NCI-H187 treated with DMSO at 0.1 percent for 48 hours (cell line): ENCODE measurements around the gene GPC5.
"Not testable (repeated sequence)": the region's sequence is repeated elsewhere in the genome, so short reads cannot be mapped to it uniquely, and the experiment has no call there.

Experiments
- DNase-seq: peaks from one replicate; lab custom pipeline; 2025; lab: John Stamatoyannopoulos, UW

GPC5 gene

DNA sequence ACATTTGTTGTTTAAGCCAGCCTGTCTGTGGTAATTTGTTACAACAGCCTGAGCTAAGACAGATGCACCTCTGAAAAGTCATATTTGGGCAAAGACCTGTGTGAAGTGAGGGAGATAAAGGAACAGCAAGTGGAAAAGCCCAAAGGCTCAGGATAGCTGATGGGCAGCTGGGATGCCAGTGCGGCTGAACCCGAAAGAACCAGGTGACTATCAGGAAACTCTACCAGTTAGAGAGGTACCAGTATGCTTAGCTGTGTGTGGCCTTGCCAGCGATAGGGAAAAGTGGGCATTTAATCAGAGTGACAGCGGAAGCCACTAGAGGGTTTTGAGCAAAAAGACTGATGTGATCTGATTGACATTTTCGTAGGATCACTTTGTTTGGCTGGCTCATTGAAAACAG, 1063.4 kb downstream of the GPC5 start:
- DNase-seq: no peak

DNA sequence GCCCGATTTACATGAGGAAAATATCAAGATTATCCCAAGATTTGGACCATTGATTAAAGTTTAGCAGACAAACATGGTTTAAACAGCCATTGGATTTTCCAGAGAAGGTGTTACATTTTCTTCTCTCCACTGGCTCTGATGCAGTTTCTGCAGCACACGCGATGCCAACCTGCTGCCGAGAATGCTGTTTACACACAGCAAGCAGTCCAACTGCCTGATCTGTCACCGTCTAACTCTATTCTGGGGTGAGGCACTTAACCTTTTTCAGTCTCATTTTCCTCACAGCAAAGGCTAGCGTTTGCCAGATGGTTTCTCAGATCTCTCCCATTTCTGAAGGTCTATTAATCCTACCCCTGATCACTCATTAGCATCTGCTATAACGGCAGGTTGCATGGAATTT, 1064.7 kb downstream of the GPC5 start:
- DNase-seq: peak; percentile 35

DNA sequence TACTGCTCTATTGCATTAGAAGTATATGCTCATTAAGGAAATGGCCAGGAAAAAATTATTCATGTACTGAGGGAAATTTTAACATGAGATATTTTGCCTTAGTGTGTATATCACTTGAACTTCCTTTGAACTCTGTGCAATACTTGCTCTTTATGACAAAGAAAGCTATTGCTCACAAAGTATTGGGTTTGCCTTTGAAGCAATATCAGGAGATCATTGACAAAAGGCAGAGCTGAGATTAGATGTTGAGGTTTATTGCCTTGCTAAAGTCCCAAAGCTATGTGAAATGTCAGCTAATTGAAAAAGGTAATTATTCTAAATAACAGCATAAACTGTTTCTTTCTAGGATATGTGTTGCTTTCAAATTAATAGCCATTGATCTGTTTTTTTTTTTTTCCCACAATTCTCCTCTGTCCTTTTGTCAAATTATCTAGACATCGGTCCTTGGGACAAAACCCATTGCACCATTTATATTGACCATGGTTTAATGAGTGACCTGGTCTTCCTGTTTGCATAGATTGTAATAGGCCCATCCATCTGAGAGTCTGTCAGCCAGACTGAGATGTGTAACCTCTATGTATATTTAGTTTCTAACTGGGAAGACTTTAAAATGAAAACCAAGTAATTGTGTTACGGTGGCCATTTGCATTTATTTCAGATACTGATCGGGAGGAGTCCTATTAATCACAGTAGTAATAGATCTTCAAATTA, 1075.5 kb downstream of the GPC5 start:
- DNase-seq: no peak

DNA sequence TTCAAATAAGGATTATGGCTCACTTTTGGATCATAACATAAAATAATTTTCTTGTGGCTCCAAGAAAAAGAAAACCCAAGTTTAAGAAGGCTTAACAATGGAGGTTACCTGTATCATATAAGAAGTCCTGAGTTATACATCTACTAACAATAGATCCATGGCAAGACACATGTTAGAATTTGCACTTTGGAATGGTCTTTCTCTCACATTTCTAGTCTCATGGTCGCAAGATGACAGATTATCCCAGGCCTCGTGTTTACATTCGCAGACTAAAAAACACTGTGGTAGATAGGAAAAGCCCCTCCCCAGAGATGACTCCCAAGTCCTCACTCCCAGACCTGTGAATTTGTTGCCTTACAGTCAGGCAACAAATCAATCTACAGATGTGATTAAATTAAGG, 1082.0 kb downstream of the GPC5 start:
- DNase-seq: no peak

DNA sequence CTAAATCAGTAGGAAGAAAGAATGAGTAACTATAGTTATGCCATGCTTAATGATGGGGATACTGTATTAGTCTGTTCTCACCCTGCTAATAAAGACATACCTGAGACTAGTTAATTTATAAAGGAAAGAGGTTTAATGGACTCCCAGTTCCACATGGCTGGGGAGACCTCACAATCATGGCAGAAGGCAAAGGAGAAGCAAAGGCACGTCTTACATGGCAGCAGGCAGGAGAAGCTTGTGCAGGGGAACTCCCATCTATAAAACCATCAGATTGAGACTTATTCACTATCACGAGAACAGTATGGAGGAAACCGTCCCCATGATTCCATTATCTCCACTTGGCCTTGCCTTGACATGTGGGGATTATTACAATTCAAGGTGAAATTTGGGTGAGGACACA, 1084.4 kb downstream of the GPC5 start:
- DNase-seq: not testable (repeated sequence)

DNA sequence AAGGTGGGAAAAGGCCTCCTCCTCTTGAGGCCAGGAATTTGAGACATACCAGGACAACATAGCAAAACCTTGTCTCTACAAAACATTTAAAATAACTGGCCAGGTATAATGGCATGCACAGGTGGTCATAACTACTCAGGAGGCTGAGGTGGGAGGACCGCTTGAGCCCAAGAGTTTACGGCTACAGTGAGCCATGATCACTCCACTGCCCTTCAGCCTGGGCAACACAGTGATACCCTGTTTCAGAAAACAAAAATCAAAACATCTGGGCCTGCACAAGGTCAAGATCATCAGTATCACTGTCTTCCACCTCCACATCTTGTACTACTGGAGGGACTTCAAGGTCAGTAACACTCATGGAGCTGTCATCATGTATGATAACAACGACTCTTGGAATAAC, 1085.5 kb downstream of the GPC5 start:
- DNase-seq: no peak

DNA sequence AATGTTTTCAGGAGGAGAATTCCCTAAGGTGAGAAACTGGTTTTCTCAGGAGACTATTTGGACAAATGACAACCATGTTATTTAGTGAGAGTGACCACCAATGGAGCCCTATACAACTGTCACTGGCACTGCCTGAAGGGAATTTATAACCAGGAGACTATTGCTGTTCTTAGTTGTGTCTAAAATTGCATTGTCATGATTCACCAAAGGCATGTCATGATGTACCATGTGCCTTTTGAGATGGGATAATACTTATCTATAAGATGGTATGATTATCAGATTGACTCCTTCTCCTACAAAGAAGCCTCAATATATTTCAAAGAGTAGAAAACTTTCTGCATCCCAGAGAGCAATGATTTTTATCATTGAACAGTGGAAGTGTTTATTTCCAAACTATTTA, 1088.8 kb downstream of the GPC5 start:
- no peak for DNase-seq

DNA sequence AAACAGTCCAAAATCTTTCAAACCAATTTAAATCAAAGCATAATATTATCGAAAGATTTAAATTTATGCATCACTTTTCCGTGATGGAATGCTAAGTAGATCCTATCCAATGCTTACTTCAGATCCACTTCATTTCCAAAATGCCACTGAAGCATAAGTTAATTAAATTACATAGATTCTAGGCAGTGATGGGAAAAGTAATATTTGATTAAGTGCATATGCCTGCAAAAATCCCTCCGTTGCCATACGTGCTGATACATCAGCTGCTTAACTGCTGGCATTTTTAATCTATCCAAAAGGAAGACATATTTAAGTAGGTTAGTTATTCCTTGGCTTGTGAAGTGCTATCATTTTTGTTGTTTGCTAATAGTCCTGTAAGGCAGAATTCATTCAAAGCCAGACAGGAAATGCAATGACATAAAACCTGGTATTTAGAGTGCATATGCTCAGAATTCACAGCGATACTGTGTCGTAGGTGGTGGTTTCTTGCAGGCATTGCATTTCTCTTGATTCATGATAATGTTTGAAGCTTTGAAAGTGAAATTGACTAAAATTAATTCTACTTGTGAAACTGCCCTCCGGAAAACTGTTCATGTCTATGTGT, 1089.9 kb downstream of the GPC5 start:
- DNase-seq: no peak

DNA sequence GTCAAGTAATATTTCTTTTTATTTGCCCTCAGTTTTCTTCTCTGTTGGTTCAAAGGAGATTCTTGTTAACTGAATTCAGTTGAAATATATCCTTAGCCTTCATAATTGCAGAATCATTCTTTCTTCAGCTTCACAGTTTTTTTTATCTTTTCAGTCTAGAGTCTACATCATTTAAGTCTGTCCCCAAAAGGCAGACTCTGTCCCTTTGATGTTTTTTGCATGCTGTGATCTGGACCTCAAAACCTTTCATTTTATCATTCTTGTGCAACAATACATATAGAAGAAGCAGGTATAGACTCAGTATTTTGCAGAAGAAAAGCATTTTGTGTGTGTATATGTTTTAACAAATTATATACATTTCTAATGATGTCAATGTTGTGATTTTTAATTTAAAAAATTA, 1093.4 kb downstream of the GPC5 start:
- DNase-seq: no peak

DNA sequence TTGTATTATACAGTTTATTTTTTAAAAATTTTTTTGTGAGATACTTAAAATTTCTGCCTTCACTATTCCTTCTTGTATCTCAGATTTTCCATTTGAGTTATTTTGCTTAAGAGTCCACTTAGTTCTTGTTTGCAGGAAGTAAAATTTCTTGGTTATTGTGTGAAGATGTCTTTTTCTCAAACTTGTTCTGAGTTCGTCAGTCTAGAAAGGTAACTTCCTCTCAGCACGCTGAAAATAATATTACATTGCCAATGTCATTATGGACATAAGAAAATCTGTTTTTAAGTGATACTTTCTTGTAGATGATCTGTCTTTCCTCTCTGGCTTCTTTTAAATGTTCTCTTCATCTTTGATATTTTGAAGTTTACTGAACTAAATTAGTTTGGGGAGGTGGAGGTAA, 1096.5 kb downstream of the GPC5 start:
- DNase-seq: no peak

DNA sequence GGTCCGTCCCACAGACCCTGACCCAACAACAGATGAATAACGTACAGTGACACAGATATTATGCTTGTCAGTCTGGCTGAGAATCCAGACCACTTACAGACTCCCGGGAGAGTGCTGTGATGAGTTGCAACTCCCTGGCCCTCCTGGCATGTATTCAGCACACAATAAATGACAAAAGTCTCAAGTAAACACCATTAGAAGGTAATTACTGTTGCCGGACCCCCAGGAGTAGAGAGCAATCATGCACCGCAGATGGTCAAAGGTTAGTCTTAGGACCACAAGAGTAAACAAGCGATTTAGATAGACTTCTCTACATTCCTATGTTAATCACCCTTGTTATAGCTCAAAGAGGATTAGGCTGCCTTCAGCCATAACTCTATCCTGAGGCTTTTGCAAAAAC, 1101.8 kb downstream of the GPC5 start:
- no peak for DNase-seq

DNA sequence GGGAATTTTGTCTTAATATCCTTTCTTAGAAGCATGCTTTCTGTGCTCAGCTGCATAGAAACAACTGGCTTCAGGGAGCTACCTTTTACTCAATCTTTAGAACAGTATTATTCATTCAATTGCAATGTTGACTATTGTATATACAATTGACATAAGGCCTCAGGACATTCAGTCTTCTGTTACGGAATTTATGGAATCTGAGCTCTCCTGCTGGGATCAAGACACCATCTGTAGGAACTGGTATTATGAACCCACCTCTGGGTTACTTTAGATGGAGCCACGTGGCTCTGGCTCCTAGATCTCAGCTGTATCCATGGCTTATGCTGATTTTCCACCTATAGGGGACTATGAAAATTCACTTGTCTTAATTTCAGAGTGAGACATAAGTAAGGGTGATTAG, 1112.0 kb downstream of the GPC5 start:
- DNase-seq: no peak

DNA sequence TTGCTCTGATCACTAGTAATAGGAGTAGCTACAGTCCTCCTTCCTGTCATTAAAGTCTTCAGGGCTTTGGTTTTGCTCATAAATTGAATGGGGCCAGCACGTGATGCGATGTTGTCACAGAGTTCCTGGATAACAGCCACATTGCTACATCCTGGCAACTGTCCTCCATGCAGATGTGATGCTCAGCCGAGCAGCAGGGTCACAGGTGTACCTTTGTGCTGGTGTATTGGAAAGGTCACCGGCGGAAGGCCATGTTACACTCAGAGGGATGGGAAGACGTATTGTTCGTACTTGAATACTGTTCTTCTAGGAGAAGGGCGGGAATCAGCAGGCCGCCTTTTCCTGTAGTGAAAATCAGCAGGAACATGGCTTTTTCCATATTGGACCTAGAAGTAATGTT, 1114.4 kb downstream of the GPC5 start:
- no peak for DNase-seq

DNA sequence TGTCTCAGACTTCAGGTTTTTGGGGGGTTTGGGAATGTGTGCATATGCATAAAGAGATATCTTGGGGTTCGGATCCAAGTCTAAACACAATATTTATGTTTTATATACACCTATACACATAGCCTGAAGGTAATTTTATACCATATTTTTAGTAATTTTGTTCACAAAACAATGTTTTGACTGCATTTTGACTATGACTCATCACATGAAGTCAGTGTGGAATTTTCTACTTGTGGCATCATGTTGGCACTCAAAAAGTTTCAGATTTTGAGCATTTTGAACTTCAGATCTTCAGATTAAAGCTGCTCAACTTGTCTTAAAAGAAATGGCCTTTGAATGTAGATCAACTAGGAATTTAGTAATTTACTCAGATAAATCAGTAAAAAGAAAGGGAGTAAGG, 1115.3 kb downstream of the GPC5 start:
- DNase-seq: no peak

DNA sequence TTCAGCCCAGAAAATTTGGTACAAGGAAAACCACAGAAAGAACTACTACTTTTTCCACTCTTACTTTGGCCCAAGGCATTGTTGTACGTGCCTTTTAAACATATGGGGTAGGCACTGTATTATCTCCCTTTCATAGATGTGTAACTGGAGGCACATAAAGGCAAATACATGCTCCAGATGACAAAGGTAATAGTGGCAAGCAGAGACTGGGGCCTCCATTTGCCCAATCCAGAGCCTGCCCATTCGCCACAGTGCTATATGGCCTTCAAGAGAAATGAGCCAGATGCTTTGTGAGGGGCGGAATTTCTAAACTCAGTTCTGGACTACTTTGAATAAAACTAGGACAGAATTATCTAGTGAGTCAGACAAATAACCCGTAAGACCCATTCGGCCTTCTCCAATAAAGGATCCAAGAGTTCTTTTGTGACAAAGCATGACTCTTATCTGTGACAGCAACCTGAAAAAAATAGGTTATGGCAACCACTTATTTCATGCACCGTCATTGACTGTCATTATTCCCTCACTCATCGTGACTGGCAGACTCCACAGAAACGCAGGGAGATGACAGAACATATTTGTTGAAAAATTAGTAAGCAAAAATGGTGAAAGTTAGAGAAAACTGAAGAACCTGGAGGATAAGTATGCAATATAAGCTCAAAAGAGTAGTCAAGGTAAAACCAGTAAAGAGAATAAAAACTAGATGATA, 1116.2 kb downstream of the GPC5 start:
- DNase-seq: no peak

DNA sequence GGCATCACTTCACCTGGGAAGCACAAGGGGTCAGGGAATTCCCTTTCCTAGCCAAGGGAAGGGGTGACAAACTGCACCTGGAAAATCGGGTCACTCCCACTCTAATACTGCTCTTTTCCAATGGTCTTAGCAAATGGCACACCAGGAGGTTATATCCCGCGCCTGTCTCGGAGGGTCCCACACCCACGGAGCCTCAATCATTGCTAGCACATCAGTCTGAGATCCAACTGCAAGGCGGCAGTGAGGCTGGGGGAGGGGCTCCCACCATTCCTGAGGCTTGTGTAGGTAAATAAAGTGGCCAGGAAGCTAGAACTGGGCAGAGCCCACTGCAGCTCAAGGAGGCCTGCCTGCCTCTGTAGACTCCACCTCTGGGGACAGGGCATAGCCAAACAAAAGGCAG, 1118.5 kb downstream of the GPC5 start:
- DNase-seq: not testable (repeated sequence)

DNA sequence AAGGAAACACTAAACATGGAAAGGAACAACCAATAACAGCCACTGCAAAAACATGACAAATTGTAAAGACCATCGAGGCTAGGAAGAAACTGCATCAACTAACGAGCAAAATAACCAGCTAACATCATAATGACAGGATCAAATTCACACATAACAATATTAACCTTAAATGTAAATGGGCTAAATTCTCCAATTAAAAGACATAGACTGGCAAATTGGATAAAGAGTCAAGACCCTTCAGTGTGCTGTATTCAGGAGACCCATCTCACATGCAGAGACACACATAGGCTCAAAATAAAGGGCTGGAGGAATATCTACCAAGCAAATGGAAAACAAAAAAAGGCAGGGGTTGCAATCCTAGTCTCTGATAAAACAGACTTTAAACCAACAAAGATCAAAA, 1120.2 kb downstream of the GPC5 start:
- not testable (repeated sequence) for DNase-seq

DNA sequence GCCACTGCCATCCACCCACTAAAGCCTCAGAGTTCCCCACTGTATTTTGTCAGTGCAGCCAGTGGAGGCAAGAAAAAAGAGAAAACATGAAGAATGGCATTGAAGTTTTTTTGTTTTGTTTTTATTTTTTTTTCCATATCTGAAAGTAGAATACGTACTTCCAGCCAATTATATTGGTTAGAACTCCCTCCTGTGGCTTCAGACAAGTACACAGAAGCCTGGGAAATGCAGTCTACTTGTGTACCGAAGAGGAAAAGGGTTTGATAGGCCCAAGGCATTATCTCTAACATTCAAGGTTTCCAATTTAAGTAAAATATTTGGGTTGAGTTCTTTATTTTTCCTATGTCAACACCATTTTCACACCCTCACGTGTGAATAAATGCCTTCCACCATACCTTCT, 1131.9 kb downstream of the GPC5 start:
- no peak for DNase-seq

DNA sequence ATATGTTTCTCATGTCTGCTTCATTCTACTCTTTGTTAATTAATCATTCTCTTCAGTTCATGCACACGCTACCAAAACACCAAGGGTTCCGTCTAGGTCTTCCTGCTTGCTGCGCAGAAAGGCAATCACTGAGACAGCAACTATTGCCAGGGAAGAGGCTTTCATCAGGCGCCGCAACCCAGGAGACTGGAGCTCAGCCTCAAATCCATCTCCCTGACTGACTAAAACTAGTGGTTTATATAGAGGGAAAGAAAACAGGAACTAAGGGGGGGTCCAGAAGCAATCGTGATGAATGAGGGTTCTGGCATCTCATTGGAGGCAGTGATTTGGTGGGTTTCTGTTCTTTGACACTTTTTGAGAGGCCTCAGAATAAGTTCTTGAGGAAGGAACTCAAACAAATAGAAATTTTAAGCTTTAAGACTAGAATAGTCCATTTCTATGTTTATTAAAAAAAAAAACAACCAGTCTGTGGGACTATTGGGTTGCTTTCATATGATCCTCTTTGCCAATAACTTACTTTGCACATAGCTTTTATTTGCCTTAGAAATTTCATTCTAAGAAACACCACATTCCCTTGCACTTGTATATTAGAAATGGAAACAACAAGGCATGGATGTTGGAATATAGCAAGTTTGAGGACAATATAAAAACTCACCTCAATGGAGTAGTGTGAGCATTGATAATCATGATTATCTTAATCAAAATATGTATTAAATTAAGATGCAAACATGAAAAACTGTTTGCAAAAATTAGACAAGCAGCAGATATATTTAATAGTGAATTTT, 1137.0 kb downstream of the GPC5 start:
- no peak for DNase-seq

DNA sequence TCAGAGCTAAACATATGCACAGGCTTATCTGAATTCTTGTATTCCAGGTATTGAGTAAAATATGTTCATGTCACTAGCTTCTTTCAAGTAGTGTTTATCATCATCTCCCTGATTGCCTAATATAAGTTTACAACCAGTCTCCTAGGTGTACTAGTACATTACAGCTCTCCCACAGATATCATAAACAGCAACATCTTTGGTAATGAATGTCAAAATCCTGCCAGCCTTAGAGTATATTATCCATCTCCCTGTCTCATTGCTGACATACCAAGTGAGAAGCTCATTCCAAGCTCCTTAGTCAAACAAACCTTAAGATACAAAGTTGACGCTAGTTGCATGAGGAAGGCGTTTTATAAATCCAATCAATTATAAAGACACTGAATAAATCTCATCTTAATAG, 1139.0 kb downstream of the GPC5 start:
- no peak for DNase-seq

DNA sequence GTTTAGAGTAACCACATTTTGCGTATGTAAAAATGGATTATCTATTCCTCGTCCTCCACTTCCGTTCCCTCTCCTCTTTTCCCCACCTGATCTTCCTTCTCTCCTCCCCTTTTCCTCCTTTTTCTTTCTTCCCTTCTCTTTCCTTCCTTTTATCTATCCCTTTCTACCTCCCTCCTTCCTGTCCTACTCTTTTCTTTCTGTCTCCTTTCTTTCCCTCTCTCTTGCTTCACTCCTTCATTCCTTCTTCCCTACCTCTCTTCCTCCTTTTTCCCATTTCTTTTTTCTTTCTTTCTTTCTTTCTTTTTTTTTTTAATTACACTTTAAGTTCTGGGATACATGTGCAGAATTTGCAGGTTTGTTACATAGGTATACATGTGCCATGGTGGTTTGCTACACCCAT, 1139.7 kb downstream of the GPC5 start:
- no peak for DNase-seq

DNA sequence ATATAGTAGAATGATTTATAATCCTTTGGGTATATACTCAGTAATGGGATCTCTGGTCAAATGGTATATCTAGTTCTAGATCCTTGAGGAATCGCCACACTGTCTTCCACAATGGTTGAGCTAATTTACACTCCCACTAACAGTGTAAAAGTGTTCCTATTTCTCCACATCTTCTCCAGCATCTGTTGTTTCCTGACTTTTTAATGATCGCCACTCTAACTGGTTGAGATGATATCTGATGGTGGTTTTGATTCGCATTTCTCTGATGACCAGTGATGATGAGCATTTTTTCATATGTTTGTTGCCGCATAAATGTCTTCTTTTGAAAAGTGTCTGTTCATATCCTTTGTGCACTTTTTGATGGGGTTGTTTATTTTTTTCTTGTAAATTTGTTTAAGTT, 1140.7 kb downstream of the GPC5 start:
- DNase-seq: not testable (repeated sequence)

DNA sequence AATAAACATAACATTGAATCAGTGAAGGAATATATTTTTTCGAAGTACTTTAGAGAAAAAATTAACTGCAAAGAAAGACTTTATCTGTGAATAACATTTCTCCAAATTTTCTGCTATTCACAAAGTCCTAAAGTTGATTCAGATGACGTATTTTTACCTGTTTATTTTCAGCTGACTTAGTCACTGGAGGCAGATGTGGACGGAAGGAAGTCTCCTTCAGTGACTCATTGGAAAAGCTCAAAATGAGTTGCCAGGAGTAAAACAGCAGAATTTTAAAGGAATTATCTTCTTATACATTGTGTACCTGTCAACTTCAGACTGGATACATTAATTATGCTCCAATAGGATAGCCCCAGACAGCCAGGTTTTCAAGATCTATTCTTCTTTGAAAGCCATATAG, 1148.8 kb downstream of the GPC5 start:
- DNase-seq: no peak
